Type B pancreatic cell (in vitro differentiated cells): Measurements from ENCODE around the gene LRP1-AS. TPM values are rescaled to one million over a fixed set of nuclear protein-coding genes. Genes with fewer than 3 reads are reported as not detected.

Experiments used
- DNase-seq: peaks from one replicate; pipeline ENCODE4 v3.0.0; 2021; ENCODE audit warnings: mixed read lengths; ENCODE audit not compliant: unreplicated experiment; ENCODE audit errors: extremely low spot score
- H3K27ac Mint-ChIP-seq: 2 replicates; pipeline ENCODE4 v1.8.0; 2021; ENCODE audit warnings: mild to moderate bottlenecking, mixed read lengths
- H3K27me3 Mint-ChIP-seq: 2 replicates; pipeline ENCODE4 v1.8.0; 2021; ENCODE audit warnings: mixed read lengths
- H3K36me3 Mint-ChIP-seq: 2 replicates; pipeline ENCODE4 v1.8.0; 2021; ENCODE audit warnings: mixed read lengths
- H3K4me1 Mint-ChIP-seq: one replicate; pipeline ENCODE4 v1.8.0; 2021; ENCODE audit warnings: mixed read lengths; ENCODE audit not compliant: unreplicated experiment
- H3K4me3 Mint-ChIP-seq: 2 replicates; pipeline ENCODE4 v1.8.0; 2021; ENCODE audit warnings: mild to moderate bottlenecking, mixed read lengths
- H3K9me3 Mint-ChIP-seq: 2 replicates; pipeline ENCODE4 v1.8.0; 2021; ENCODE audit warnings: mixed read lengths
- CTCF ChIP-seq: fragments of 200-600 bp; sonication (generic); conservative IDR thresholded peaks from 2 replicates; pipeline ENCODE4 v1.5.0; 2021; ENCODE audit warnings: antibody characterized with exemption, mild to moderate bottlenecking
- total RNA-seq: library from RNA; stranded (reverse); gene quantifications from 2 replicates; pipeline ENCODE4 v1.2.1, GENCODE V29; 2021; ENCODE audit warnings: low replicate concordance

LRP1-AS gene
- total RNA-seq, 1 donor from 2014 or later: not detected

GRCh38 chr12:57169046-57169795 is 21.8 kb upstream of the LRP1-AS start:
- DNase-seq: no peak
- Mint-ChIP-seq H3K4me3 (no peak overlapping the region), H3K9me3 (no peaks in the 10 kb centered on the region), H3K36me3 (peaks cover 34% of the 10 kb centered on the region), H3K4me1 (peaks cover 19% of the 10 kb centered on the region), H3K27ac (no peak overlapping the region), H3K27me3 (no peaks in the 10 kb centered on the region)
- TF ChIP-seq CTCF: no peak

DNA sequence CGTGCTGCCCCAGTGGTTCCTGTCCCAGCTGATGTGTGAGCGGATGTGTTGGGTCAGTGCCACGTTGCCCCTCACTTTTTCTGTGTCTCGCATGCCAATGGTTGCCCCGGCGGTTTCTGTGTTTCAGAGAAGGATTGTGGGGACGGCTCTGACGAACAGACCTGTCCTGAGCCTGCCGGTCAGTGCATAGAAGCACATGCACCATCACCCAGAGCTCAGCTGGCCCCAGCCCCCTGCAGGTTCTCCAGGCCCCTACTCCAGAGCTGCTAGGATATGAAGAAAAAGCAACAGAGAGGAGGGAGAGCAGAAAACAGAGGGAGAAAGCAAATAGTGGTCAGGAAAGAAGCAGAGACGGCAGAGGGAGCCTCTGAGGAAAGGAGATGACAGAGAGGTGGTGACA is 20.6 kb upstream of the LRP1-AS start:
- TF ChIP-seq CTCF: no peak
- Mint-ChIP-seq H3K36me3 (peaks cover 35% of the 10 kb centered on the region), H3K27ac (no peak overlapping the region), H3K9me3 (no peaks in the 10 kb centered on the region), H3K4me3 (no peak overlapping the region), H3K27me3 (no peaks in the 10 kb centered on the region), H3K4me1 (peaks cover 17% of the 10 kb centered on the region)
- DNase-seq: no peak

DNA sequence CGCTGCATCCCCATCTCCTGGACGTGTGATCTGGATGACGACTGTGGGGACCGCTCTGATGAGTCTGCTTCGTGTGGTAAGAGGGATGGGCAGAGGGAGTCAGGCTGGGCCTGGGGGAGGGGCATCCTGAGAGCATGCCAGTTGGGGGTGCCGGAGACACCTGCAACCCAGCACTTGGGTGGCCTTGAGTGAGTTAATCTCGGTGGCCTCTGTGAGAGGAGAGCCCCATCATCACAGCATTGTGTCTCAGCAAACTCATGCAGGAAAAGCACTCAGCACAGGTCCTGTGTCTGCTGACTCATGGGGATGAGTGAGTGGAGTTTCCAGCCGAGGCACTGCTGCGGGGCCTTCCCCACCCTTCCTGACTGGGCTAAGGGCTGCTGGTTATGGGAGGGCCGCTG is 19.6 kb upstream of the LRP1-AS start:
- no peak for TF ChIP-seq CTCF
- H3K4me1 Mint-ChIP-seq: peaks cover 10% of the 10 kb centered on the region
- H3K27me3 Mint-ChIP-seq: no peaks in the 10 kb centered on the region
- no peak for DNase-seq
- no peak overlapping the region for H3K4me3 Mint-ChIP-seq
- no peaks in the 10 kb centered on the region for H3K9me3 Mint-ChIP-seq
- H3K27ac Mint-ChIP-seq: peak overlapping the region; percentile 36
- H3K36me3 Mint-ChIP-seq: peaks cover 34% of the 10 kb centered on the region

- H3K4me1 Mint-ChIP-seq: peaks cover 7% of the 10 kb centered on the region
- no peak overlapping the region for H3K4me3 Mint-ChIP-seq
- H3K36me3 Mint-ChIP-seq: peaks cover 39% of the 10 kb centered on the region
- H3K27me3 Mint-ChIP-seq: no peaks in the 10 kb centered on the region
- DNase-seq: no peak
- H3K27ac Mint-ChIP-seq: no peak overlapping the region
- no peaks in the 10 kb centered on the region for H3K9me3 Mint-ChIP-seq
- no peak for TF ChIP-seq CTCF
Measured at GRCh38 chr12:57165741-57166140, 18.3 kb upstream of the LRP1-AS start.

GRCh38 chr12:57164966-57165625 is 17.7 kb upstream of the LRP1-AS start:
- Mint-ChIP-seq H3K27ac (no peak overlapping the region), H3K4me1 (peaks cover 12% of the 10 kb centered on the region), H3K4me3 (no peak overlapping the region), H3K9me3 (no peaks in the 10 kb centered on the region), H3K27me3 (no peaks in the 10 kb centered on the region), H3K36me3 (peaks cover 43% of the 10 kb centered on the region)
- no peak for DNase-seq
- no peak for TF ChIP-seq CTCF
